DND-41 (cell line): ENCODE measurements around the gene WDR88.

Source experiments
- CTCF ChIP-seq: IDR thresholded peaks from 2 replicates; pipeline ENCODE4 v1.5.1; 2012; ENCODE audit warnings: borderline replicate concordance, low read length, moderate library complexity, mild to moderate bottlenecking; ENCODE audit not compliant: poor library complexity, severe bottlenecking; ENCODE audit errors: extremely low read depth
- EZH2 ChIP-seq: IDR thresholded peaks from 3 replicates; pipeline ENCODE4 v1.6.1; 2012; ENCODE audit warnings: borderline replicate concordance, low read depth, mild to moderate bottlenecking, moderate library complexity, low read length, inconsistent platforms; ENCODE audit not compliant: severe bottlenecking

GRCh38 chr19:33110137-33110910 lies 21.6 kb upstream of the WDR88 start:
- TF ChIP-seq CTCF (no peak), EZH2 (no peak)
